GM19463 (cell line): ENCODE measurements around the gene RBM23.
A peak's percentile ranks its signal among the peaks of the same experiment; 100 is the strongest.
"Not testable (repeated sequence)": the region's sequence is repeated elsewhere in the genome, so short reads cannot be mapped to it uniquely, and the experiment has no call there.

Source experiments
- ATAC-seq: cut with Tn5 transposase; IDR thresholded peaks from one replicate; pipeline ENCODE4 v1.9.1; 2021; ENCODE audit warnings: mild to moderate bottlenecking, moderate library complexity; ENCODE audit not compliant: unreplicated experiment

Gene RBM23

DNA sequence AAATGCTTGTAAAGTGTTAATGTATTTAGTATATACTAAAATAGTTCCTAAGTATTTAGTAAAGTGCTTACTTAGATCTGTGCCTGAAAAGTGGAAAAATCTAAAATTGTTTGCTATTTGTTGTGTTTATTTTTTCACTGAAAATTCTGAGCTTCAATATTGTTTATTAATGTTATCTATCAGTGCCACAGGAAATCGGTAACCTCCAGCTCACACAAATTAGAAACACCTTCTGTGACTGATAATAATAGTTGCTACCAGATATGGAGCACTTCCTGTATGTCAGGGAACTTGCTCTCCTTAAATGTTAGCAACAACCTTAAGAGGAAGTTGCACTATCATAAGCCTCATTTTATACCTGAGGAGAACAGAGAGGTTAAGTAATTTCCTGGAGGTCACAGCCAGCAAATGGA is 48.1 kb downstream of the RBM23 start:
- ATAC-seq: peak; percentile 26

DNA sequence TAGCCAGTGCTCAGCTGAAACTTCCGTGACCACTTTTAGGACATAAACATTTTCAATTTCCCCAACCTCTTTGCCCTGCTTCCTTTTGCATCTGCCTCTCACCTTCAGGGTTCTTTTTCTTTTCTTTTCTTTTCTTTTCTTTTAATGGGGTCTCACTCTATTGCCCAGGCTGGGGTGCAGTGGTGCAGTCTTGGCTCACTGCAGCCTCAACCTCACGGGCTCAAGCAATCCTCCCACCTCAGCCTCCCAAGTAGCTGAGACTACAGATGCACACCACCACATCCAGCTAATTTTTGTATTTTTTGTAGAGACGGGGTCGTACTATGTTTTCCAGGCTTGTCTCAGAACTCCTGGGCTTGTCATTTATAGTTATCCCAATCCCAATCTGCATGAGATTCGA is 52.1 kb downstream of the RBM23 start:
- ATAC-seq: no peak

DNA sequence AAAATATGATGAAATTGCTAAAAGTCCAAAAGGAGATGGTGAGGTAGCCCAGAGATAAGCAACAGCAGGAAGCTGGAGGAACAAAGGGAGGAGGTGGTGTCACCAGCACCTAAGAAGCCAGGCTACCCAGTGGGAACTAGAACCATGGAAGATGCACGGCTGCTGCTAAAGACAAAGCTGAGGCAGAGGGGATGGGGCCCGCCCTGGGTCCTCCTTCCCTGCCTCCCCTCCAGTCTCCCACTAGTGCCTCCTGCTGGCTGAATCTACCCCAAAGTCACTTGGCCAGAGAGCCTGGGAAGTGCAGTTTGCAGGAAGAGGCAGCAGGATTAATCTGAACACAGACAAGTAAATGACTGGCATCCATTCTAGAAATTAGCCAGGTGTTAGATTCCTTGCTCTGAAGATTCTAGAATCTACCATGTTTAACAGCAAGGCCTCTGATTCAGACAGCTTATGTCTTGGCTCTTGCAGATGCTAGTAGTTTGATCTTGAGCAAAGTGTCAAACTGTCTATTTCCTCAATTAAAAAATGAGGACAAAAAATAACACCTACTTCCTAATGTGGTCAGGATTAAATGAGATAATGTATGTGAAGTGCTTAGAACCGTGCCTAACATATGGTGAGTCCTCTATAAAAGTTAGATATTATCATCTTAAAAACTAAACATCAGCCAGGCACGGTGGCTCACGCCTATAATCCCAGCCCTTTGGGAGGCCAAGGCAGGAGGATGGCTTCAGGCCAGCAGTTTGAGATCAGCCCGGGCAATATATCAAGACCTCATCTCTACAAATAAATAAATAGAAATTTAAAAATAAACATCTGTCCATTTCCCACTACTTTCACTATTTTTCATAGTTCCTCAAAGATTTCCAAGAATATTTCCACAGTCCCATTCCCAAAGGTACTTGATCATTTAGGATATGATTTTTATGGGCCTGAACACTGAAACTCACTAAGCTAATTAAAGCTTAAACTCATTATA is 53.2 kb downstream of the RBM23 start:
- ATAC-seq: no peak

DNA sequence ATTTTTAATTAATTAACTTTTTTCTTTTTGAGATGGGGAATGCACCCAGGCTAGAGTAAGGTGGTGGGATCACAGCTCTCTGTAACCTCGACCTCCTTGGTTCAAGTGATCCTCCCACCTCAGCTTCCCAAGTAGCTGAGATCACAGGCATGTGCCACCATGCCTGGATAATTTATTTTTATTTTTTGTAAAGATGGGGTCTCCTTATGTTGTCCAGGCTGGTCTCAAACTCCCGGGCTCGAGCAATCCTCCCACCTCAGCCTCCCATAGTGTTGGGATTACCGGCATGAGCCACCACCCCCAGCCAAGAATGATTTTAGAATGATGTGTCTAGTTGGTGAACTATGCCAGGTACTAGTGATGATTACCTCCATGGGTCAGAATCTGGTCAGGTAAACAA is 54.0 kb downstream of the RBM23 start:
- no peak for ATAC-seq

DNA sequence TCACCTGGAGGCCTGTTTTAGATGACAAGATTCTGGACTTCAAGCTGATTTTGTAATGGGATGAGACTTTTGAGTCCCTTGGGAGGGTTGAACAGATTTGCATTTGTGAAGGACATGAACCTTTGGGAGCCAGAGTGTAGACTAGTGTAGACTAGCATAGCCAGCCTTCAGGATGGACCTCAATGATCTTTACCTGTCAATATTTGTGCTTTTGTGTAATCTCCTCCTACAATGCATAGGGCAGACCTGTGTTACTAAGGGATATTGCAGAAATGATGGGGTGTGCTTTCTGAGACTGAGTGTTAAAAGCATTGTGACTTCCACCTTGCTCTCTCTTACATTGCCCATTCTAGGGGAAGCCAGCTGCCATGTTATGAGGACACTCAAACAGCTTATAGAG is 57.3 kb downstream of the RBM23 start:
- ATAC-seq: no peak

DNA sequence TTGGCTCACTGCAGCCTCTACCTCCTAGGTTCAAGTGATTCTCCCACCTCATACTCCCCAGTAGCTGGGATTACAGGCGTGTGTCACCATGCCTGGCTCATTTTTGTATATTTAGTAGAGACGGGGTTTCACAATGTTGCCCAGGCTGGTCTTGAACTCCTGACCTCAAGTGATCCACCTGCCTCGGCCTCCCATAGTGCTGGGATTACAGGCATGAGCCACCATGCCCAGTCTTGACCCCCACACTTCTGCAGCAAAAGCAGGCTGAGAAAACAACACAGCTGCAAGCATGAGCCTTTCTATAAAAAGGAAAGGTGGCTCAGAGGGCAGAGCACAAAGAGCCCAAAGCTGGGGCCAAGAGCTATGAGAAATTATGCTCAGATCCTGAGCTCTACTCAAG is 58.6 kb downstream of the RBM23 start:
- ATAC-seq: not testable (repeated sequence)

DNA sequence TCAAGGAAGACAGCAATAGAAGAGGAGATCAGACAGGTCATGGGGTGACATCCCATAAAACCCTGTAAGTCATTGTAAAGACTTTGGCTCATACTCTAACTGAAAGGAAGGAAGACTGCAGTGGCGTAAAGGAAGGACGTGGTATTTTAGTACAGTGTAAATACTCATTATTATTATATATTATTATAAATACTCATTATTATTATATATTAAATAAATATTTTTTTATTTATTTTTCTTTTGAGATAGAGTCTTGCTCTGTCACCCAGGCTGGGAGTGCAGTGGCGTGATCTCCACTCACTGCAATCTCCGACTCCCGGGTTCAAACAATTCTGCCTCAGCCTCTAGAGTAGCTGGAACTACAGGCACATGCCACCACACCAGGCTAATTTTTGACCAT is 62.5 kb downstream of the RBM23 start:
- no peak for ATAC-seq

DNA sequence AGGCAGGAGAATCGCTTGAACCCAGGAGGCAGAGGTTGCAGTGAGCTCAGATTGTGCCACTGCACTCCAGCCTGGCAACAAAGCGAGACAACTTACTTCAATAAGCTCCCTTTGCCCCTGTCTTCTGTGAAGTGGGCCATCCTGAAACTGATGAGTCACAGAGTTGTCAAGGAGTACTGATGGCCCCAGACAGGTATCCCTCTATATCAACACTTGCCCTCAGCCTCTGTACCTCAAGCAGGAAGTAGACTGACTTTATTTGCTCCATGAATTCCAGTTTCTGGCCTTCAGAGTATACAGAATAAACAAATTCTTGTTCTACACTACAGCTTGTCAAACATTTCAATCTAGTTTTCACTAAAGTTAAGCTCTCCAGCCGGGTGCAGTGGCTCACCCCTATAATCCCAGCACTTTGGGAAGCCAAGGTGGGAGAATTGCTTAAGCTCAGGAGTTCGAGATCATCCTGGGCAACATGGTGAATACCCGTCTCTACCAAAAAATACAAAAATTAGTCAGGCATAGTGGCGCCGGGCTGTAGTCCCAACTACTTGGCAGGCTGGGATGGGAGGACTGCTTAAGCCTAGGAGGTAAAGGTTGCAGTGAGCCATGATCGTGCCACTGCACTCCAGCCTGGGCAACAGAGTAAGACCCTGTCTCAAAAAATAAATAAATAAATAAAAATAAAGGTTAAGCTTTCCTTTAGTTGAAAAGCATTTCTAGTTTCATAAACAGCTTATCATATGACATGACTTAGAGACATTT is 63.8 kb downstream of the RBM23 start:
- ATAC-seq: no peak

DNA sequence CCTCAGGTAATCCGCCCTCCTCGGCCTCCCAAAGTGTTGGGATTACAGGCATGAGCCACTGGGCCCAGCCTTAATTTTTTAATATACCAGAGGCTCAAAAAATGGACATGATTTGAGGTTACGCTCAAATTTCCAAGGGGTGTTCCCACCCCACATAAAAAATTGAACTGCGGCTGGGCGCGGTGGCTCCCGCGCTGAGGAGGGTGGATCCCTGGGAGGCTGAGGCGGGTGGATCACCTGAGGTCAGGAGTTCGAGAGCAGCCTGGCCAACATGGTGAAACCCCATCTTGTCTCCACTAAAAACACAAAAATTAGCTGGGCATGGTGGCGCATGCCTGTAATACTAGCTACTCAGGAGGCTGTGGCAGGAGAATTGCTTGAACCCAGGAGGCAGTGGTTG is 64.7 kb downstream of the RBM23 start:
- not testable (repeated sequence) for ATAC-seq

DNA sequence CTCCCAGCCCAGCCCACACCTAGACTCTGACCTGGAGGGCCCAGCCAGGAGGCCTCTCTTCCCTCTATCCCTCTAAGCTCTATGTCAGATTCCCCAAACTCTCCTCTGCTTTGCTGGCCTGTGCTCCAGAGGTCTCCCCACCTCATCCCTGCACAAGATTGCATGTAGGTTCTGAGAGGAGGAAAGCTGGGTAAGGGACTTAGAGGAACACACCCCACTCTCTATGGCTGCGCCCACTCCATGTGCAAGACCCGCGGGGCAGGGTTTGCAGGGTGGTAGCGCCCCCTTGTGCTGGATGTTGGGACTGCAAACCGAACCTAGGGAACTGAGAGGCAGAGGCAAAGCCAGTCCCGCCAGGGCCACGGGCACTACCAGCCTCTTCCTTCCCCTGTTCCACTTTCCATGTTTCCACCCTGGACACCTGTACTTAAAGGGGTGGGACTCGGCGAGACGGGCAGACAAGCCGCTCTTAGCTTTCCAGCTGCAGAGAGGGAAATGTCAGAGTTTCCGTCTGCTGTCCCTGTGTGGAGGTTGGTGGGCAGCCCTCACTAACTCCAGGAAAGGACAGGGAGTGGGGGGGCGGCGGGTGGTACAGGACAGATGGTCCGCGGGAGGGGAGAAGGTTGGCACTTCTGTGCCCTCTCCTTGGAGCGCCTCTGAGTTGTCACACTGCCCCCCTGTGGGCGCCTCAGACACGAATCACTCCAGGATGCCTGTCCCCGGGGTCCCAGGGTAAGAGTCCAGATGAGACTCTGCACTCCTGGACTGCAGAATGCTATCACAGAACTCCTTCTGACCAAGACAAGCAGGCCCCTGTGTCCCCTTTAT is 65.8 kb downstream of the RBM23 start:
- peak; percentile 72 for ATAC-seq

DNA sequence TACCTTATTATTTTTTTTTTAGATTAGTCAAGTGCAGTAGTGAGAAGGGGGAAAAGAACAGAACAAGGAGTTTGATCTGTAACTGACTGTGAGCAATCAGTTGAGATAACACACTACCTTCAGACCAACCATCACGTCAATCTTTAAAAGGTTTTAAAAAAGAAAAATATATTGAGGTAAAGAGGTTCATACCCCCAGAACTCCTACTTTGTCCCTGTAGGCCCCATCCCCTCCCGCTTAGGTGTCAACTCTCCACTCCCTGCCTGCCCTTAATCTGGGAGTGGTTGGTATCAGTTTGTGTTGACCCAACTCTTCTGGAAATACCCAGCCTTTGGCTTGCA is 66.4 kb downstream of the RBM23 start:
- ATAC-seq: no peak

DNA sequence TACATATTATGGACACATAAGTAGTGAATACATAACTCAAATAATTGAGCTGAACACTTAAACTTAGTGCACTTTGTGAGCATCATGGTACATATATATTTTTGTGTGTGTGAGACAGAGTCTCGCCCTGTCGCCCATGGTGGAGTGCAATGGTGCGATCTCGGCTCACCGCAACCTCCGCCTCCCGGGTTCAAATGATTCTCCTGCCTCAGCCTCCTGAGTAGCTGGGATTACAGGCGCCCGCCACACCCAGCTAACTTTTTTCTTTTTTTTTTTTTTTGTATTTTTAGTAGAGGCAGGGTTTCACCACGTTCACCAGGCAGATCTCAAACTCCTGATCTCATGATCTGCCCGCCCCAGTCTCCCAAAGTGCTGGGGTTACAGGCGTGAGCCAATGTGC is 66.8 kb downstream of the RBM23 start:
- ATAC-seq: not testable (repeated sequence)

DNA sequence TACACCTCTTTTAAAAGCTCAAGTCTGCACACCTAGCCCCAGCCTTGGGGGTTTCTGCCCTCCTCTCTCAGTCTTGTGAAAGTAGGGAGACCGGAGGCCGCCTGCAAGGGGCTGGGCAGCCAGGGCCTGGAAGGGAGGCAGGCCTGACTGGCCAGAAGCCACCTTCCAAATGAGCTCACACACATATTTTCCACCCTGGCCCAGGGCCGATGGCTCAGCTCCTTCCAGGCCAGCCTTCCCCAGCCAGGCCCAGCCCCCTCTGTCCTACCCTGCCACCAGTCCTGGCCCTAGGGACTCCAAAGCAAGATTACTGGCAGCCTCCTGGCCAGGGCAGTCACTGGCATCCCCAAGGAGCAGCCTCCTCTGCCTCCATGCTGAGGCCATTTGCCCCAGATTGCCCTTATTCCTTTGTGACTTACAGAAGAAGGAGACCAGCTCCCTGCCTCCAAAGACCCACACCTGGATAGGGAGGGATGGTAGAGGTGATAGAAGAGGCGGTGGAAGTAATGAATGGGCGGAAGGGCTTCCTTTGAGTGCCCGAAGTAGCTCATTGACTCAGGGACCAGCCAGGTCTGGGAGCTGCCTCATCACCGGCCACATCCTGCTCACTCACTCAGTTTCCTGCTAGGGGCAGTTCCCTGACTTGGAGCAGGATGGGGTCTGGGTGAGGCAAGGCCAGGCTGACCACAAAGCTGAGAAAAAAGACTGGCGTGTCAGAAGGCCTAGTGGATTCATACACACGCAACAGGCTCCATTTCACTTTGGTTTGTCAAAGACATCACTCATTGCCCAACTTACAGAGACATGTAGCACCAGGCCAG is 67.8 kb downstream of the RBM23 start:
- no peak for ATAC-seq

DNA sequence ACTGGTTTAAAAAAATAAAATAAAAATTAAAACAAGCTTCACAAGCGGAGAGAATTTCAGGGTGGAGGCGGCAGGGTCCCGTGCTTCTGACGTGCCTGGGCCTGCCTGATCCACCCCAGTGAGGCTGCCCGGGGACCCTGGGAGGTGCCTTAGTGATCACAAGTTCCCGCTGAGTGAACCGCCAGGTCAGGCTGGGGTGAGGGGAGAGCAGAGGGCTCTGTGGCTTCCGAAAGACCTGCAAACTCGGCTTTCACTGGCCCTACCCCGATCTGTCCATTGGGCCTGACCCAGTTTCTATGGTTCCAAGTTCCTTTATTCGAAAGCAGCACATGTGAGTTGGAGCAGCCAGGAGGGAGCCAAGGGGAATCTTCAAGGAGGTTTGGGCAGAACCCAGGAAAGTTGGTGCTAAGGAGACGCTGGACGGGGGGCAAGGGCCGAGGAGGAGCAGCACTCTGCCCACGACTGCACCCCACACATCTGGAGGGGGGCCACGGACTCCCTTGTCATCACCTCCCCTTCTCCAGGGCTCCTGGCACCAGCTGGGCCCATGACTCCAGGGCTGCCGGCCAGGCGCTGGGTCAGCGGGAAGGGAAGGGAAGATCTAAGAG is 69.6 kb downstream of the RBM23 start:
- ATAC-seq: no peak

DNA sequence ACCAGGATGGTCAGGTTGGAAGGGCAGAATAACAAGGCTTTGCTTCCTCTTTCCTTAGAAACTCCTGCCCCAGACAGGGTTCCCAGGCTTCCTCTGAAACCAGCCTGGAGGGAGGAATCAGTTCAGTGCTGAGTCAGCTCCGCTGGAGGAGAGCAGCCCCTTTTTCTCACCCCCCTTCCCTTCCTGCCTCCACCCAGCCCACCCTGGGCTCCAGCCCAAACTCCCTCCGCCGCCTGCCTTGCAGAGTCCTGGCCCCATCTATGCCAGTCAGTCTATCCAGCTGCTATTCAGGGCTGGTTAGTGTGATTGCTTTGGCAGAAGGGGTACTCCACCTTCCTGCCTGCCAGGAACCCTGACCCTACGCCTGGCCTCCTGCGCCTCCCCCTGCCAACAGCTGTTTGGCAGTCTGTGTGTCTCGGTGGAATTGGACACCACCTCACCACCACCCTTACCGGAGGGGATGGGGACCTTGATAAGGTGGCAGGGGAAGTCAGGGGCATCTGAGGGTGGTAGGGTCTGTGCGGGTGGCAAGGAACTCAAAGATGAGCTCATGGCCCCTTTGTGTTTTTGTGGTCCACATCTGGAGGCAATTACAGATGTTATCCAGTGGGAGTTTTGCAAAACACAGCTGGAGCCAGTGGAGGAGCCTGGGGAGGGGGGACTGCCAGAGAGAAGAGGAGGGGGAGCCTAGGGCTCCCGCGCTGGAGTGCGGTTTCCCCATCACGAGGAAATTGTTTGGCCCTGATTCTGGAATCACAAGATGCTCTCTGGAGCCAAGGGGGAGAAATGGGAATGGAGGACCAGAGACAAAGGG is 70.4 kb downstream of the RBM23 start:
- ATAC-seq: no peak

DNA sequence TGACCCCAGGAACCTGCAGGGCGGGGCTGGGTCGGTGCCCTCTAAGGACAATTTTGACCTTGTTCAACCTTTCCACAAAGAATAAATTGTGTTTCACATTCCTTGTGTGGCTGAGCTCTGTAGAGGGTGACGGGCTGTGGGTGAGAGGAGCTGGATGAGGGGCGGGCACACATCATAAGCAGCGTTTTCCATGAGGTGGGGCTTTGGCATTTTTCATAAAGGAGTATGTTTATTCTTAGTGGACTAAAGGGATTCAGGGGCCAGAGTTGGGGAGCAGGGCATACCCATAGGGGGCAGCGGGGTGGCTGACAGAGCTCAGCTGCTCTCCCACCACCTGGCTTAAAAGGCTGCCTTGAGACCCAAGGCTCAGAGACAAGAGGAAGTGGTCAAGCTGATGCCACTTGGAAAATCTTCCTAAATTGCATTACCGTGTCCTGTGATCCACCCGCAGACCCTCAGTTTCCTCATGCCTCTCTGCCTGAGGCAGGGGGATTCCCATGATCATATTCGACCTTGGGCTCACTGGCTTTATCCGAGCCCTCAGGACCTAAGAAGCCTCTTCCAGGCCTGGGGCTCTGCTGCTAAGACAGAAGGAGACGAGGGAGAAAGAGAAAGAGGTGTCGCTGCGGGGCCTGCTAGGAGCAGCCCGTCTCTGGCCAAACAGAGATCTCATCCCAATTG is 71.1 kb downstream of the RBM23 start:
- no peak for ATAC-seq

DNA sequence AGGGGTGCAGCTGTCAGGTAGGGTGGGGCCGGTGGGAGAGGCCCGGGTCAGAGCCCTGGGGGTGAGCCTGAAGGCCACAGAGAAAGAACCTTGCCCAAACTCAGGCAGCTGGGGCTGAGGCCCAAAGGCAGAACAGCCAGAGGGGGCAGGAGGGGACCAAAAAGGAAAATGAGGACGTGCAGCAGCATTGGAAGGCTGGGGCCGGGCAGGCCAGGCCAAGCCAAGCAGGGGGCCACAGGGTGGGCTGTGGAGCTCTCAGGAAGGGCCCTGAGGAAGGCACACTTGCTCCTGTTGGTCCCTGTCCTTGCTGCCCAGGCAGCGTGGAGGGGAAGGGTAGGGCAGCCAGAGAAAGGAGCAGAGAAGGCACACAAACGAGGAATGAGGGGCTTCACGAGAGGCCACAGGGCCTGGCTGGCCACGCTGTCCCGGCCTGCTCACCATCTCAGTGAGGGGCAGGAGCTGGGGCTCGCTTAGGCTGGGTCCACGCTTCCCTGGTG is 72.1 kb downstream of the RBM23 start:
- ATAC-seq: no peak
